B cell (primary cell): ENCODE data around the gene PDP2. TPM values are rescaled to one million over a fixed set of nuclear protein-coding genes. Genes with fewer than 3 reads are reported as not detected.

Experiments used
- ATAC-seq: fragments of 200-7000 bp; cut with Tn5 transposase; one replicate; pipeline ENCODE4 v1.10.0; 2021; ENCODE audit warnings: low read depth, mild to moderate bottlenecking, moderate number of reproducible peaks, moderate library complexity
- CTCF ChIA-PET: fragments of 350-600 bp; sonication (Branson Sonifier 250); formaldehyde crosslinking; loops from one replicate; lab custom pipeline; 2021; ENCODE audit warnings: antibody characterized with exemption, inconsistent platforms; lab: Charles Lee
- POLR2A ChIA-PET: fragments of 350-600 bp; sonication (Branson Sonifier 250); formaldehyde crosslinking; loops from one replicate; lab custom pipeline; 2021; ENCODE audit warnings: antibody characterized with exemption; lab: Charles Lee
- DNase-seq: peaks from one replicate; pipeline ENCODE4 v3.0.0; 2013
- H2AFZ ChIP-seq: 2 replicates; pipeline ENCODE4 v1.6.1; 2012; ENCODE audit warnings: mild to moderate bottlenecking, low read depth, low read length; ENCODE audit not compliant: insufficient read depth, poor library complexity, severe bottlenecking
- H3K27ac ChIP-seq, 2 donors: 1 replicate in 1 of 2; 2 replicates in 1 of 2; pipeline ENCODE4 v1.5.1; 2012 to 2013; ENCODE audit warnings: low read length in 2 of 2, mild to moderate bottlenecking in 2 of 2, moderate library complexity in 1 of 2
- H3K27me3 ChIP-seq, 4 experiments: fragments of 200-600 bp in 1 of 4; sonication (generic) in 1 of 4; replicated peaks in 1 of 4; 1 replicate in 2 of 4; 2 replicates in 2 of 4; pipeline versions ENCODE4 v1.6.1 to v1.7.0; 2013 to 2016; ENCODE audit warnings: low read length in 3 of 4, mild to moderate bottlenecking in 2 of 4, mixed read lengths in 1 of 4, moderate library complexity in 1 of 4; ENCODE audit not compliant: insufficient read depth in 4 of 4, control insufficient read depth in 3 of 4; ENCODE audit errors: control extremely low read depth in 1 of 4
- H3K36me3 ChIP-seq, 2 experiments: replicated peaks in 1 of 2; 1 replicate in 1 of 2; 2 replicates in 1 of 2; pipeline versions ENCODE4 v1.6.1 to v1.7.1; 2013; ENCODE audit warnings: low read length in 1 of 2; ENCODE audit not compliant: insufficient read depth in 2 of 2, control insufficient read depth in 1 of 2; ENCODE audit errors: control extremely low read depth in 1 of 2, extremely low read depth in 1 of 2
- H3K4me1 ChIP-seq, 2 donors: fragments of 200-600 bp in 1 of 2; sonication (generic) in 1 of 2; 1 replicate in 1 of 2; 2 replicates in 1 of 2; pipeline versions ENCODE4 v1.5.1 to v1.6.1; 2013 to 2017; ENCODE audit warnings: low read length in 2 of 2; ENCODE audit not compliant: control insufficient read depth in 2 of 2, insufficient read depth in 2 of 2
- H3K4me2 ChIP-seq: replicated peaks from 2 replicates; pipeline ENCODE3; 2012; ENCODE audit warnings: mild to moderate bottlenecking, low read depth, low read length; ENCODE audit not compliant: poor library complexity, severe bottlenecking
- H3K4me3 ChIP-seq, 5 experiments: fragments of 200-600 bp in 1 of 5; sonication (generic) in 1 of 5; 1 replicate in 3 of 5; 2 replicates in 2 of 5; pipeline versions ENCODE4 v1.5.1 to v1.7.0; 2011 to 2016; ENCODE audit warnings: low read length in 4 of 5, mild to moderate bottlenecking in 4 of 5, low read depth in 2 of 5, control low read depth in 1 of 5, moderate library complexity in 1 of 5; ENCODE audit not compliant: insufficient read depth in 1 of 5; ENCODE audit errors: control extremely low read depth in 1 of 5, extremely low read depth in 1 of 5
- H3K79me2 ChIP-seq: fragments of 200-600 bp; sonication (generic); one replicate; pipeline ENCODE4 v1.6.0; 2016; ENCODE audit warnings: low read length; ENCODE audit not compliant: control insufficient read depth, insufficient read depth
- H3K9ac ChIP-seq: fragments of 200-600 bp; sonication (generic); 2 replicates; pipeline ENCODE4 v1.6.1; 2017; ENCODE audit warnings: mild to moderate bottlenecking, low read length, moderate library complexity
- H3K9me3 ChIP-seq, 3 donors: one replicate each; pipeline versions ENCODE4 v1.6.1 to v1.7.1; 2013; ENCODE audit warnings: low read length in 2 of 3; ENCODE audit not compliant: control insufficient read depth in 2 of 3, insufficient read depth in 1 of 3; ENCODE audit errors: control extremely low read depth in 1 of 3
- H4K20me1 ChIP-seq: 2 replicates; pipeline ENCODE4 v1.6.0; 2012; ENCODE audit warnings: mild to moderate bottlenecking, low read length; ENCODE audit not compliant: insufficient read depth, control insufficient read depth, poor library complexity, severe bottlenecking
- H3K27ac Mint-ChIP-seq: one replicate; pipeline ENCODE4 v1.8.0; 2021; ENCODE audit warnings: mixed read lengths
- H3K27me3 Mint-ChIP-seq: one replicate; pipeline ENCODE4 v1.8.0; 2021; ENCODE audit warnings: mixed read lengths
- H3K4me1 Mint-ChIP-seq: one replicate; pipeline ENCODE4 v1.8.0; 2021; ENCODE audit warnings: mixed read lengths
- H3K4me3 Mint-ChIP-seq: one replicate; pipeline ENCODE4 v1.8.0; 2021; ENCODE audit warnings: mixed read lengths
- H3K9me3 Mint-ChIP-seq: one replicate; pipeline ENCODE4 v1.8.0; 2022; ENCODE audit warnings: mixed read lengths; ENCODE audit not compliant: insufficient read depth
- CTCF ChIP-seq: fragments of 200-600 bp; IDR thresholded peaks from one replicate; pipeline ENCODE4 v1.8.0; 2022; ENCODE audit warnings: antibody characterized with exemption, mild to moderate bottlenecking
- EZH2 ChIP-seq: IDR thresholded peaks from 2 replicates; pipeline ENCODE4 v1.6.1; 2012; ENCODE audit warnings: borderline replicate concordance, low read depth, mild to moderate bottlenecking, moderate library complexity, low read length; ENCODE audit not compliant: insufficient read depth, poor library complexity, severe bottlenecking
- WGBS: methylation state at CpG from one replicate; pipeline ENCODE4 v1.1.5; 2013; ENCODE audit warnings: missing lambda C conversion rate; ENCODE audit not compliant: insufficient coverage; 5-methylcytosine and 5-hydroxymethylcytosine counted together
- intact Hi-C: fragments of 100-400 bp; cut with micrococcal nuclease; formaldehyde crosslinking; loops from one replicate; pipeline ENCODE4 v1.10.0; 2022
- polyA plus RNA-seq: library from polyadenylated mRNA; depleted of rRNA; stranded (reverse); fragments of >200 nt; gene quantifications from 2 replicates; pipeline ENCODE4 v1.2.3, GENCODE V29; 2012
- total RNA-seq, 2 donors: library from RNA; stranded (reverse); fragments of 120-200 nt in 1 of 2; gene quantifications; 1 replicate in 1 of 2; 2 replicates in 1 of 2; pipeline versions ENCODE4 v1.2.3 to v1.2.4, GENCODE V29; 2013 to 2022

The PDP2 gene
- total and polyA plus RNA-seq, 2 donors (not counting 1 experiment from before 2014, with no cell fraction given): 1.9 to 18.7 TPM

- Histone ChIP-seq H3K4me2 (no peak overlapping the region), H3K79me2 (no peaks in the 10 kb centered on the region), H3K36me3 (no peaks in the 10 kb centered on the region), H3K4me3 (no peak overlapping the region), H4K20me1 (no peaks in the 10 kb centered on the region), H3K9ac (no peak overlapping the region), H3K27me3 (peaks cover 0 to 4% (median 0%) of the 10 kb centered on the region in 4 experiments), H3K9me3 (no peaks in the 10 kb centered on the region), H3K27ac (no peak overlapping the region), H2AFZ (no peak overlapping the region), H3K4me1 (peaks cover 7 to 11% of the 10 kb centered on the region in 2 donors)
- WGBS: no CpG with 5 or more reads among the region's 3 CpGs
- Mint-ChIP-seq H3K9me3 (no peaks in the 10 kb centered on the region), H3K4me3 (no peak overlapping the region), H3K4me1 (peaks cover 14% of the 10 kb centered on the region), H3K27ac (no peak overlapping the region), H3K27me3 (peaks cover 8% of the 10 kb centered on the region)
- CTCF ChIA-PET: interaction anchor here (0.7 to 3.8 kb wide), 8 partner anchors 8 to 465 kb away, joined by 3 to 30 read pairs (median 4); partner anchors contain the start of gene NAE1
- ATAC-seq (no peak), DNase-seq (no peak)
- intact Hi-C loops: loop anchor here (2.0 to 5.0 kb wide), 2 partner anchors 41 to 265 kb away; partner anchors contain the start of gene NAE1
- TF ChIP-seq CTCF: no peak
- TF ChIP-seq EZH2: no peak
- POLR2A ChIA-PET: no interaction called here
Observed at GRCh38 chr16:66871840-66872239, 8.5 kb upstream of the PDP2 start.

- H3K4me1 Mint-ChIP-seq: peaks cover 14% of the 10 kb centered on the region
- H3K4me2 ChIP-seq: peak overlapping the region; percentile 83
- H4K20me1 ChIP-seq: no peaks in the 10 kb centered on the region
- POLR2A ChIA-PET: interaction anchor here (1.0 kb wide), 1 partner anchor 42 kb away, joined by 3 read pairs; the partner anchor contains the start of gene NAE1
- intact Hi-C loops: loop anchor here (2.0 to 5.0 kb wide), 2 partner anchors 42 to 265 kb away; partner anchors contain the start of gene NAE1
- H3K4me1 ChIP-seq: peaks cover 7 to 11% of the 10 kb centered on the region in 2 donors
- H3K79me2 ChIP-seq: no peaks in the 10 kb centered on the region
- DNase-seq (no peak), ATAC-seq (no peak)
- CTCF ChIA-PET: interaction anchor here (0.6 to 3.8 kb wide), 17 partner anchors 9 to 468 kb away, joined by 3 to 30 read pairs (median 3); partner anchors contain the start of genes NAE1 and TMEM208
- WGBS: 59% methylated on average over 4 of the region's 4 CpGs
- peak overlapping the region; percentile 91 for H2AFZ ChIP-seq
- H3K4me3 Mint-ChIP-seq: peak overlapping the region; percentile 77
- no peak overlapping the region for H3K27ac Mint-ChIP-seq
- no peak for TF ChIP-seq CTCF
- TF ChIP-seq EZH2: no peak
- peaks cover 0 to 4% (median 0%) of the 10 kb centered on the region in 4 experiments for H3K27me3 ChIP-seq
- peak overlapping the region in 3 of 5 experiments; percentile 43 to 45 (median 44) for H3K4me3 ChIP-seq
- H3K27me3 Mint-ChIP-seq: peaks cover 8% of the 10 kb centered on the region
- H3K27ac ChIP-seq: no peak overlapping the region
- H3K9ac ChIP-seq: peak overlapping the region; percentile 59
- H3K9me3 ChIP-seq: no peaks in the 10 kb centered on the region
- H3K9me3 Mint-ChIP-seq: no peaks in the 10 kb centered on the region
- H3K36me3 ChIP-seq: no peaks in the 10 kb centered on the region
Observed at GRCh38 chr16:66872559-66872942, 7.8 kb upstream of the PDP2 start.
